ENCODE measurements around the gene SDR9C7.
"Not testable (repeated sequence)": the region's sequence is repeated elsewhere in the genome, so short reads cannot be mapped to it uniquely, and the experiment has no call there.

SDR9C7 gene

GRCh38 chr12:56933826-56934625 lies at the start of gene SDR9C7:
Gene SDR9C7, minus strand, starts transcription at chr12:56934408. Its CDS starts 147 bp downstream, at chr12:56934261.
- no peak for DNase-seq

GRCh38 chr12:56983386-56983785 lies 49.2 kb upstream of the SDR9C7 start:
- DNase-seq = no peak

- DNase-seq = not testable (repeated sequence)
Measured at GRCh38 chr12:56982578-56983236, 48.5 kb upstream of the SDR9C7 start.

GRCh38 chr12:56980941-56981530 lies 46.8 kb upstream of the SDR9C7 start:
- no peak for DNase-seq

- no peak for DNase-seq
Measured at GRCh38 chr12:56980268-56980667, 46.1 kb upstream of the SDR9C7 start.

- no peak for DNase-seq
Measured at GRCh38 chr12:56979628-56980027, 45.4 kb upstream of the SDR9C7 start.

GRCh38 chr12:56978397-56979138 lies 44.4 kb upstream of the SDR9C7 start:
- no peak for DNase-seq

GRCh38 chr12:56977361-56977760 lies 43.2 kb upstream of the SDR9C7 start:
- not testable (repeated sequence) for DNase-seq

- DNase-seq = not testable (repeated sequence)
Measured at GRCh38 chr12:56974224-56974623, 40.0 kb upstream of the SDR9C7 start.

- not testable (repeated sequence) for DNase-seq
Measured at GRCh38 chr12:56968910-56969309, 34.7 kb upstream of the SDR9C7 start.

GRCh38 chr12:56965997-56966642 lies 31.9 kb upstream of the SDR9C7 start:
- DNase-seq = not testable (repeated sequence)

- not testable (repeated sequence) for DNase-seq
Measured at GRCh38 chr12:56965124-56965523, 30.9 kb upstream of the SDR9C7 start.

GRCh38 chr12:56963557-56963956 lies 29.3 kb upstream of the SDR9C7 start:
- DNase-seq = not testable (repeated sequence)

- not testable (repeated sequence) for DNase-seq
Measured at GRCh38 chr12:56962247-56962646, 28.0 kb upstream of the SDR9C7 start.

GRCh38 chr12:56958422-56958821 lies 24.2 kb upstream of the SDR9C7 start:
- no peak for DNase-seq

- DNase-seq = no peak
Measured at GRCh38 chr12:56957229-56958052, 23.2 kb upstream of the SDR9C7 start, which contains the start of gene RDH16. Gene RDH16, minus strand, starts transcription at chr12:56957608. Its CDS starts 146 bp downstream, at chr12:56957462.

- DNase-seq = no peak
Measured at GRCh38 chr12:56955631-56956256, 21.5 kb upstream of the SDR9C7 start.

GRCh38 chr12:56954958-56955355 lies 20.7 kb upstream of the SDR9C7 start:
- DNase-seq = no peak

- no peak for DNase-seq
Measured at GRCh38 chr12:56954057-56954957, 20.1 kb upstream of the SDR9C7 start.

GRCh38 chr12:56953314-56953713 lies 19.1 kb upstream of the SDR9C7 start:
- no peak for DNase-seq
